ENCODE data around the gene CBX5.

DNA sequence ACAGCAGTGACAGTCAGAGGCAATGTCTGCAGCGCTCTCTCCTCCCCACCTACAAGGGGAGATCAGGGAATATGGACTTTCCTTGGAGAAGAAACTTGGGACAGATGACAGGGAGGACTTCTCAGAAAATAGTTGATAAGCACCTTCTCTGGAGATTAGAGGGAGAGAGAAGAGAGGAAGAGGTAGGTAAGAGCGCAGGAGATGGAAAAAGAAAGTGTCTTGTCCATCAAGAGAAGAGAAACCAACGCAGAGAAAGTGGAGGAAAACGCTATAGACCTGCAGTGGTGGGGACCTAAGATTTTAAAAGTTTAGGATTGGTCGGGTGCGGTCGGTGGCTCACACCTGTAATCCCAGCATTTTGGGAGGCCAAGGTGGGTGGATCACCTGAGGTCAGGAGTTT is 75.6 kb downstream of the CBX5 start:
- TF ChIP-seq, protein P1, sequence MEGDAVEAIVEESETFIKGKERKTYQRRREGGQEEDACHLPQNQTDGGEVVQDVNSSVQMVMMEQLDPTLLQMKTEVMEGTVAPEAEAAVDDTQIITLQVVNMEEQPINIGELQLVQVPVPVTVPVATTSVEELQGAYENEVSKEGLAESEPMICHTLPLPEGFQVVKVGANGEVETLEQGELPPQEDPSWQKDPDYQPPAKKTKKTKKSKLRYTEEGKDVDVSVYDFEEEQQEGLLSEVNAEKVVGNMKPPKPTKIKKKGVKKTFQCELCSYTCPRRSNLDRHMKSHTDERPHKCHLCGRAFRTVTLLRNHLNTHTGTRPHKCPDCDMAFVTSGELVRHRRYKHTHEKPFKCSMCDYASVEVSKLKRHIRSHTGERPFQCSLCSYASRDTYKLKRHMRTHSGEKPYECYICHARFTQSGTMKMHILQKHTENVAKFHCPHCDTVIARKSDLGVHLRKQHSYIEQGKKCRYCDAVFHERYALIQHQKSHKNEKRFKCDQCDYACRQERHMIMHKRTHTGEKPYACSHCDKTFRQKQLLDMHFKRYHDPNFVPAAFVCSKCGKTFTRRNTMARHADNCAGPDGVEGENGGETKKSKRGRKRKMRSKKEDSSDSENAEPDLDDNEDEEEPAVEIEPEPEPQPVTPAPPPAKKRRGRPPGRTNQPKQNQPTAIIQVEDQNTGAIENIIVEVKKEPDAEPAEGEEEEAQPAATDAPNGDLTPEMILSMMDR (conservative IDR thresholded peaks at IDR 0.05 in 1 of 2, IDR thresholded peaks at IDR 0.05 in 1 of 2; ENCODE audit: low read depth in 1 of 2, low read length in 2 of 2): no peak
- TF ChIP-seq EZH2 (IDR thresholded peaks at IDR 0.05; ENCODE audit: low read length, missing control alignments): no peak
